Measurements from ENCODE around the gene PTPN20.

- TF ChIP-seq POLR2A (IDR thresholded peaks at IDR 0.05) (no peak), CTCF (IDR thresholded peaks at IDR 0.05) (no peak)
These were observed 116.6 kb downstream of the PTPN20 start for GRCh38 chr10:47027784-47028260.

Data from body of pancreas (tissue), 4 donors.